ENCODE results near the gene CRIP1. TPM values are rescaled to one million over a fixed set of nuclear protein-coding genes. Genes with fewer than 3 reads are reported as not detected.

The CRIP1 gene
- total and polyA plus RNA-seq, 4 donors = 72.8 to 465 (median 301) TPM

DNA sequence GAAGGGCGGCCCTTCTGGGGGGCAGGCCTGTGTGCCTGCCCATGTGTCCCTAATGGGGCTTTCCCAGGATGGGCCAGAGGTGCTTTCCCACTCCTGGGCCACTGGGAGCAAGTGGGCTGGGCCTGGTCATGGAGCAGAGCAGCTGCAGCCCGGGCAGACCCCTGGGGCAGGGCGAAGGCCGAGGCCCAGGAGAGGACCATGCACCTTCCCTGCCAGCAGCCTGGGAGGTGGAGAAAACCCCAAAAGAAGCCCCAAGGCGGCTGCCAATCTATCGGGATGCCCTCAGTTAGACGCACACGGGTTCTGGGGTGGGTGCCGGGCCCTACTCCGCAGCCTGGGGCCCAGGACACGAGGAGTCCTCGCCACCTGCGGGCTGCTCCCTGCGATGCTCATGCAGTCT, 28.1 kb upstream of the CRIP1 start:
- Histone ChIP-seq H3K4me3 (no peak overlapping the region), H3K27ac (ENCODE audit: low read depth in 1 of 2, low read length in 1 of 2) (no peak overlapping the region), H3K9me3 (ENCODE audit: control insufficient read depth in 4 of 4, insufficient read depth in 3 of 4, low read length in 3 of 4) (no peaks in the 10 kb centered on the region), H3K36me3 (ENCODE audit: control insufficient read depth in 4 of 4, insufficient read depth in 4 of 4, low read length in 4 of 4) (peaks cover 2 to 64% (median 9%) of the 10 kb centered on the region in 4 donors), H3K27me3 (ENCODE audit: control insufficient read depth in 3 of 3, insufficient read depth in 3 of 3, low read length in 2 of 3) (no peaks in the 10 kb centered on the region), H3K4me1 (ENCODE audit: control insufficient read depth in 5 of 5, insufficient read depth in 5 of 5, low read length in 5 of 5) (no peaks in the 10 kb centered on the region), H3K9ac (ENCODE audit: insufficient read depth in 1 of 2, low read length in 2 of 2) (no peak overlapping the region)
- WGBS, 2 donors = 90 to 92% methylated on average over 13 to 14 of the region's 14 CpGs
- DNase-seq (no peak), ATAC-seq (ENCODE audit: insufficient read depth, low FRiP score) (no peak)
- TF ChIP-seq, protein P1, sequence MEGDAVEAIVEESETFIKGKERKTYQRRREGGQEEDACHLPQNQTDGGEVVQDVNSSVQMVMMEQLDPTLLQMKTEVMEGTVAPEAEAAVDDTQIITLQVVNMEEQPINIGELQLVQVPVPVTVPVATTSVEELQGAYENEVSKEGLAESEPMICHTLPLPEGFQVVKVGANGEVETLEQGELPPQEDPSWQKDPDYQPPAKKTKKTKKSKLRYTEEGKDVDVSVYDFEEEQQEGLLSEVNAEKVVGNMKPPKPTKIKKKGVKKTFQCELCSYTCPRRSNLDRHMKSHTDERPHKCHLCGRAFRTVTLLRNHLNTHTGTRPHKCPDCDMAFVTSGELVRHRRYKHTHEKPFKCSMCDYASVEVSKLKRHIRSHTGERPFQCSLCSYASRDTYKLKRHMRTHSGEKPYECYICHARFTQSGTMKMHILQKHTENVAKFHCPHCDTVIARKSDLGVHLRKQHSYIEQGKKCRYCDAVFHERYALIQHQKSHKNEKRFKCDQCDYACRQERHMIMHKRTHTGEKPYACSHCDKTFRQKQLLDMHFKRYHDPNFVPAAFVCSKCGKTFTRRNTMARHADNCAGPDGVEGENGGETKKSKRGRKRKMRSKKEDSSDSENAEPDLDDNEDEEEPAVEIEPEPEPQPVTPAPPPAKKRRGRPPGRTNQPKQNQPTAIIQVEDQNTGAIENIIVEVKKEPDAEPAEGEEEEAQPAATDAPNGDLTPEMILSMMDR (IDR thresholded peaks at IDR 0.05; ENCODE audit: control extremely low read depth, extremely low read depth) = no peak

GRCh38 chr14:105460116-105460515, 26.6 kb upstream of the CRIP1 start:
- no peaks in the 10 kb centered on the region for H3K4me1 ChIP-seq (ENCODE audit: control insufficient read depth in 5 of 5, insufficient read depth in 5 of 5, low read length in 5 of 5)
- DNase-seq (no peak), ATAC-seq (ENCODE audit: insufficient read depth, low FRiP score) (no peak)
- 96 to 98% methylated on average over 17 of the region's 17 CpGs for WGBS, 2 donors
- H3K9ac ChIP-seq (ENCODE audit: insufficient read depth in 1 of 2, low read length in 2 of 2) = no peak overlapping the region
- TF ChIP-seq, protein P1 (IDR thresholded peaks at IDR 0.05; ENCODE audit: control extremely low read depth, extremely low read depth) = no peak
- H3K36me3 ChIP-seq (ENCODE audit: control insufficient read depth in 4 of 4, insufficient read depth in 4 of 4, low read length in 4 of 4) = peaks cover 2 to 70% (median 12%) of the 10 kb centered on the region in 4 donors
- no peaks in the 10 kb centered on the region for H3K27me3 ChIP-seq (ENCODE audit: control insufficient read depth in 3 of 3, insufficient read depth in 3 of 3, low read length in 2 of 3)
- H3K27ac ChIP-seq (ENCODE audit: low read depth in 1 of 2, low read length in 1 of 2) = no peak overlapping the region
- no peaks in the 10 kb centered on the region for H3K9me3 ChIP-seq (ENCODE audit: control insufficient read depth in 4 of 4, insufficient read depth in 3 of 4, low read length in 3 of 4)
- H3K4me3 ChIP-seq = no peak overlapping the region

GRCh38 chr14:105460616-105461015, 26.1 kb upstream of the CRIP1 start:
- WGBS, 2 donors = 95 to 97% methylated on average over 17 of the region's 17 CpGs

More at GRCh38 chr14:105460616-105461015, 26.1 kb upstream of the CRIP1 start:
- TF ChIP-seq, protein P1 (IDR thresholded peaks at IDR 0.05; ENCODE audit: control extremely low read depth, extremely low read depth) = no peak
- H3K27me3 ChIP-seq (ENCODE audit: control insufficient read depth in 3 of 3, insufficient read depth in 3 of 3, low read length in 2 of 3) = no peaks in the 10 kb centered on the region
- H3K4me1 ChIP-seq (ENCODE audit: control insufficient read depth in 5 of 5, insufficient read depth in 5 of 5, low read length in 5 of 5) = peaks cover 0 to 3% (median 0%) of the 10 kb centered on the region in 5 donors
- DNase-seq = no peak
- no peak for ATAC-seq (ENCODE audit: insufficient read depth, low FRiP score)
- no peaks in the 10 kb centered on the region for H3K9me3 ChIP-seq (ENCODE audit: control insufficient read depth in 4 of 4, insufficient read depth in 3 of 4, low read length in 3 of 4)
- H3K36me3 ChIP-seq (ENCODE audit: control insufficient read depth in 4 of 4, insufficient read depth in 4 of 4, low read length in 4 of 4) = peaks cover 2 to 68% (median 15%) of the 10 kb centered on the region in 4 donors
- no peak overlapping the region for H3K9ac ChIP-seq (ENCODE audit: insufficient read depth in 1 of 2, low read length in 2 of 2)
- no peak overlapping the region for H3K27ac ChIP-seq (ENCODE audit: low read depth in 1 of 2, low read length in 1 of 2)
- H3K4me3 ChIP-seq = no peak overlapping the region

Data from lung (tissue), 12 donors.